HG03066 (cell line): Measurements from ENCODE around the gene FAM120B.
A peak's percentile ranks its signal among the peaks of the same experiment; 100 is the strongest.

Experiments used
- ATAC-seq: cut with Tn5 transposase; IDR thresholded peaks from one replicate; pipeline ENCODE4 v1.9.1; 2021; ENCODE audit warnings: low read depth; ENCODE audit not compliant: unreplicated experiment

FAM120B gene

GRCh38 chr6:170284866-170285469 lies 21.6 kb upstream of the FAM120B start:
- ATAC-seq: no peak

- no peak for ATAC-seq
Observed at GRCh38 chr6:170285482-170285881, 21.1 kb upstream of the FAM120B start.

- ATAC-seq: no peak
Observed at GRCh38 chr6:170286246-170286933, 20.2 kb upstream of the FAM120B start.

GRCh38 chr6:170286934-170287265 lies 19.7 kb upstream of the FAM120B start:
- ATAC-seq: no peak

GRCh38 chr6:170287371-170287876 lies 19.1 kb upstream of the FAM120B start:
- ATAC-seq: no peak

GRCh38 chr6:170288091-170288631 lies 18.4 kb upstream of the FAM120B start:
- no peak for ATAC-seq

GRCh38 chr6:170288852-170289179 lies 17.7 kb upstream of the FAM120B start:
- no peak for ATAC-seq

GRCh38 chr6:170289180-170289931 lies 17.2 kb upstream of the FAM120B start:
- ATAC-seq: no peak

GRCh38 chr6:170289951-170290295 lies 16.6 kb upstream of the FAM120B start:
- ATAC-seq: no peak

GRCh38 chr6:170290296-170291128 lies 16.0 kb upstream of the FAM120B start, which contains the start of gene DLL1:
TSS of gene DLL1 (minus strand) at chr6:170291078. CDS start at chr6:170290139, 939 bp downstream.
- ATAC-seq: no peak

- ATAC-seq: peak; percentile 20
Observed at GRCh38 chr6:170291271-170292110, 15.1 kb upstream of the FAM120B start.

- no peak for ATAC-seq
Observed at GRCh38 chr6:170292111-170292406, 14.5 kb upstream of the FAM120B start.

GRCh38 chr6:170292407-170293158 lies 14.0 kb upstream of the FAM120B start:
- no peak for ATAC-seq

- no peak for ATAC-seq
Observed at GRCh38 chr6:170293341-170294231, 13.0 kb upstream of the FAM120B start.

- no peak for ATAC-seq
Observed at GRCh38 chr6:170294298-170294730, 12.2 kb upstream of the FAM120B start.

- ATAC-seq: no peak
Observed at GRCh38 chr6:170294813-170295509, 11.6 kb upstream of the FAM120B start.
